Heart left ventricle (tissue), 16 donors: ENCODE data around the gene OR10X1. TPM values are rescaled to one million over a fixed set of nuclear protein-coding genes. Genes with fewer than 3 reads are reported as not detected.

Experiments
- ATAC-seq, 4 donors: fragments of 200-7000 bp; cut with Tn5 transposase; one replicate each; pipeline ENCODE4 v1.9.1; 2020 to 2022; ENCODE audit warnings: moderate library complexity in 4 of 4, mild to moderate bottlenecking in 3 of 4, moderate number of reproducible peaks in 1 of 4
- DNase-seq, 5 donors: peaks; one replicate each; pipeline ENCODE4 v3.0.0-alpha.2; 2020
- H3K27ac ChIP-seq, 12 donors: fragments of 200-600 bp; sonication (generic) in 4 of 12; one replicate each; pipeline versions ENCODE4 v1.5.0 to v1.8.0; 2016 to 2022; ENCODE audit warnings: mild to moderate bottlenecking in 2 of 12
- H3K27me3 ChIP-seq, 9 donors: fragments of 200-600 bp; sonication (generic) in 2 of 9; one replicate each; pipeline versions ENCODE4 v1.5.1 to v1.8.0; 2016 to 2022; ENCODE audit warnings: mild to moderate bottlenecking in 3 of 9
- H3K36me3 ChIP-seq, 9 donors: fragments of 200-600 bp; sonication (generic) in 2 of 9; one replicate each; pipeline versions ENCODE4 v1.5.0 to v1.8.0; 2018 to 2022; ENCODE audit warnings: mild to moderate bottlenecking in 2 of 9
- H3K4me1 ChIP-seq, 12 donors: fragments of 200-600 bp; sonication (generic) in 4 of 12; one replicate each; pipeline versions ENCODE4 v1.5.0 to v1.8.0; 2016 to 2022; ENCODE audit warnings: mild to moderate bottlenecking in 3 of 12
- H3K4me3 ChIP-seq, 12 donors: fragments of 200-600 bp; sonication (generic) in 4 of 12; one replicate each; pipeline versions ENCODE4 v1.5.0 to v1.8.0; 2017 to 2022; ENCODE audit warnings: mild to moderate bottlenecking in 9 of 12, moderate library complexity in 4 of 12
- H3K9me3 ChIP-seq, 12 donors: fragments of 200-600 bp; sonication (generic) in 4 of 12; one replicate each; pipeline versions ENCODE4 v1.5.0 to v1.8.0; 2016 to 2022; ENCODE audit warnings: mild to moderate bottlenecking in 1 of 12
- POLR2A ChIP-seq, 2 donors: fragments of 450-650 bp; IDR thresholded peaks; one replicate each; pipeline ENCODE4 v1.6.1; 2017; ENCODE audit warnings: antibody characterized with exemption in 2 of 2, mild to moderate bottlenecking in 2 of 2, moderate library complexity in 2 of 2
- WGBS, 4 donors: extraction: QIAGEN DNeasy Blood & Tissue Kit in 2 of 4; methylation state at CpG; one replicate each; pipeline versions ENCODE4 v1.1.5 to v1.1.7; 2013 to 2018; 5-methylcytosine and 5-hydroxymethylcytosine counted together
- intact Hi-C, 10 donors: fragments of 100-400 bp; cut with DNase I; formaldehyde crosslinking; loops; one replicate each; pipeline versions ENCODE4 v1.11.1 to v1.14.2; 2022
- polyA plus RNA-seq, 2 donors: library from polyadenylated mRNA; stranded (reverse); fragments of 200-250 nt; gene quantifications; one replicate each; pipeline ENCODE4 v1.2.3, GENCODE V29; 2013
- total RNA-seq, 9 donors: library from RNA; depleted of rRNA in 2 of 9; stranded (reverse); fragments of >200 nt in 2 of 9; fragmentation: NEBNext Ultra II Directional in 3 of 9; extraction: Animal tissue kit (Norgen Biotek cat#: 25700) in 3 of 9; gene quantifications; one replicate each; pipeline versions ENCODE4 v1.1.0 to v1.2.4, GENCODE V29; 2016 to 2023
- TF ChIP-seq, protein P1 (sequence below), 12 donors: fragments of 200-600 bp; sonication (generic) in 4 of 12; IDR thresholded peaks; one replicate each; pipeline versions ENCODE4 v1.5.0 to v1.8.0; 2018 to 2022; ENCODE audit warnings: antibody characterized with exemption in 12 of 12, mild to moderate bottlenecking in 5 of 12
- donor health status: ischemic (EF 13 %, LVEDD 7.1; RV severe dilation, severe dysfunction).
- donor health status: healthy with polysubstance abuse.
- donor health status: DM: no; HTN: yes; CAD: no.
- donor health status: DM: no; HTN: no; CAD: no.
- donor health status: ischemic (EF 25% LVEDD 6.9; RV normal size, moderate dysfunction).
- donor health status: ischemic (EF 25% LVEDD 5.7; RV mildly dilated, moderate dysfunction).
- donor health status: healthy.
- donor health status: DM: yes; HTN: yes; CAD: no.
- donor health status: ischemic (EF 35%, LVEDD 5.7; RV mildly dilated, moderate dysfunction).
- donor health status: nonischemic (EF 11% LVEDD 7.7; RV severe dilation, severe dysfunction).
- donor health status: DM: yes; HTN: yes; CAD: no.
- donor health status: PGD.
- donor health status: ischemic (EF 29% LVEDD 5.4; RV normal size, mild dysfunction).
- donor health status: nonischemic (EF 23%, LVEDD 6.1; RV moderate dilation, normal function).

The OR10X1 gene
- total and polyA plus RNA-seq, 11 donors, result not detected

DNA sequence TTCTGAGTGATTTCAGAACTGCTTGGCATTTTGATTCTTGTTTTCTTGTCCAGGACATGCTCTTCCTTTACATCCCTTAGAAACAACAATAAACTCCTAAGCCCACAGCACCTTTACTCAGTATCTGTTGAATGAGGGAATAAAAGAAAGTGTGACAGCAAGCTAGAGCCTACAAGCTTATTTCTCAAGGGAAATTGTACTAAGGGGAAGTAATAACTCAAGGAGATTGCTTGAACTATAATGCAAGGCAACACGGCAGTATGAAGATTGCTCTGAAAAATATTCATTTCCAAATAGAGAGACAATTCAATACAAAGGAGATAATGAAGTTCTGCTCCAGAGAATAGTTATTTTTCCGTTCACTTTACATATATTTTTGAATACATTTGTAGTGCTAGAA is 15.8 kb downstream of the OR10X1 start:
- no peak for ATAC-seq
- TF ChIP-seq, protein P1, sequence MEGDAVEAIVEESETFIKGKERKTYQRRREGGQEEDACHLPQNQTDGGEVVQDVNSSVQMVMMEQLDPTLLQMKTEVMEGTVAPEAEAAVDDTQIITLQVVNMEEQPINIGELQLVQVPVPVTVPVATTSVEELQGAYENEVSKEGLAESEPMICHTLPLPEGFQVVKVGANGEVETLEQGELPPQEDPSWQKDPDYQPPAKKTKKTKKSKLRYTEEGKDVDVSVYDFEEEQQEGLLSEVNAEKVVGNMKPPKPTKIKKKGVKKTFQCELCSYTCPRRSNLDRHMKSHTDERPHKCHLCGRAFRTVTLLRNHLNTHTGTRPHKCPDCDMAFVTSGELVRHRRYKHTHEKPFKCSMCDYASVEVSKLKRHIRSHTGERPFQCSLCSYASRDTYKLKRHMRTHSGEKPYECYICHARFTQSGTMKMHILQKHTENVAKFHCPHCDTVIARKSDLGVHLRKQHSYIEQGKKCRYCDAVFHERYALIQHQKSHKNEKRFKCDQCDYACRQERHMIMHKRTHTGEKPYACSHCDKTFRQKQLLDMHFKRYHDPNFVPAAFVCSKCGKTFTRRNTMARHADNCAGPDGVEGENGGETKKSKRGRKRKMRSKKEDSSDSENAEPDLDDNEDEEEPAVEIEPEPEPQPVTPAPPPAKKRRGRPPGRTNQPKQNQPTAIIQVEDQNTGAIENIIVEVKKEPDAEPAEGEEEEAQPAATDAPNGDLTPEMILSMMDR (IDR thresholded peaks at IDR 0.05), result no peak
- no peak for TF ChIP-seq POLR2A (IDR thresholded peaks at IDR 0.05)
- Histone ChIP-seq H3K27me3 (no peaks in the 10 kb centered on the region), H3K36me3 (no peaks in the 10 kb centered on the region), H3K4me3 (no peak overlapping the region), H3K4me1 (peaks cover 0 to 8% (median 0%) of the 10 kb centered on the region in 12 donors), H3K9me3 (no peaks in the 10 kb centered on the region), H3K27ac (no peak overlapping the region)
- intact Hi-C loops, result no loop called here
- no peak for DNase-seq
- WGBS, 4 donors, result 74 to 84% (median 79%) methylated on average over 2 of the region's 2 CpGs

DNA sequence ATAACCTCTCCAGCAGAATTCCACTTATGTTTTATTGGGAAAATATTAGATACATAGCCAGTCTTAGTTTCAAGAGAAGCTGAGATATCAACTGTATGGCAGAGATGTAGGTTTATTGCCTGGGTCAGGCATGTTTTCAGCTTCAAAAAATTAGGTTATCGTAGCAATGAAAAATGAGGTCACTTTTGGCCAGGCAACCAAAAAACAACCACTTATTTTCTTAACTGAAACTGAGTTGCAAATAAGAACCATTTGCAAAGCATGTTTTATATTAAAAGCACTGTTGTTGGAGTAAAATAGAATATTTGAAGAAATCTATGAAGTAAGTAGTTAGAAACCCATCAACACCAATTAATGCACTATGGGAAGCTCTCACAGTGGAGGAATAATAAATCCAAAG is 20.0 kb downstream of the OR10X1 start:
- ATAC-seq (no peak), DNase-seq (no peak)
- TF ChIP-seq POLR2A (IDR thresholded peaks at IDR 0.05), result no peak
- TF ChIP-seq, protein P1 (IDR thresholded peaks at IDR 0.05), result no peak
- H3K4me3 ChIP-seq, result no peak overlapping the region
- no peak overlapping the region for H3K27ac ChIP-seq
- intact Hi-C loops, result no loop called here
- H3K36me3 ChIP-seq, result no peaks in the 10 kb centered on the region
- WGBS, 4 donors, result 68 to 80% (median 79%) methylated on average over 1 of the region's 1 CpG
- peaks cover 0 to 5% (median 0%) of the 10 kb centered on the region in 12 donors for H3K4me1 ChIP-seq
- no peaks in the 10 kb centered on the region for H3K27me3 ChIP-seq
- no peaks in the 10 kb centered on the region for H3K9me3 ChIP-seq

DNA sequence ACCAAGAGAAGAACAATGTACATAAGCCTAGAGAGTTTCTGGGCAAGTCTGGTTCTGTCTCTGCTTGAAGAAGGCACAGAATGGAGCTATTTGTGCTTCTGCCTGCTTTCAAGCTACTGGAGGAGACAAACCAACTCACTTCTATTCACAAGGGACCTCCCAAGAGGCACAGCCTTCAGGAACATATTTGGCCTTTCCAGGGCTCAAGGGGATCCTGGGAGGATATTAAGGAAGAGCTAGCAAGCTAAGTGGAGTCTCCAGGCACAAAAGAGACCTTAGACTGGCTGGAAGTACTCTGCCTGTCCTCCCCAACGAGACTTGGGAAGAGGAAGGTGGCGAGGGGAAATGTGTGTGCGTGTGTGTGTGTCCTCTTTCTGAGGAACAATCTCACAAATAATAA is 25.3 kb downstream of the OR10X1 start, which contains the start of gene OR6Y1:
Gene OR6Y1 (minus strand): TSS at position 54 of the 400 bp plus-strand sequence. CDS start 6,300 bp downstream, outside the sequence.
- no peaks in the 10 kb centered on the region for H3K4me1 ChIP-seq
- 51 to 75% (median 64%) methylated on average over 3 of the region's 3 CpGs for WGBS, 4 donors
- peak within 1 kb of the TSS in 3 of 12 donors; percentile 5 to 28 (median 12) for H3K4me3 ChIP-seq
- intact Hi-C loops, result no loop called here
- no peaks in the 10 kb centered on the region for H3K9me3 ChIP-seq
- TF ChIP-seq, protein P1 (IDR thresholded peaks at IDR 0.05), result no peak
- peak in 1 of 2 donors; percentile 11 for TF ChIP-seq POLR2A (IDR thresholded peaks at IDR 0.05)
- peak in 2 of 4 donors; percentile 10 to 29 for ATAC-seq
- H3K27ac ChIP-seq, result peak within 1 kb of the TSS in 5 of 12 donors; percentile 21 to 72 (median 56)
- no peaks in the 10 kb centered on the region for H3K27me3 ChIP-seq
- H3K36me3 ChIP-seq, result no peaks in the 10 kb centered on the region
- peak in 3 of 5 donors; percentile 18 to 26 (median 20) for DNase-seq

DNA sequence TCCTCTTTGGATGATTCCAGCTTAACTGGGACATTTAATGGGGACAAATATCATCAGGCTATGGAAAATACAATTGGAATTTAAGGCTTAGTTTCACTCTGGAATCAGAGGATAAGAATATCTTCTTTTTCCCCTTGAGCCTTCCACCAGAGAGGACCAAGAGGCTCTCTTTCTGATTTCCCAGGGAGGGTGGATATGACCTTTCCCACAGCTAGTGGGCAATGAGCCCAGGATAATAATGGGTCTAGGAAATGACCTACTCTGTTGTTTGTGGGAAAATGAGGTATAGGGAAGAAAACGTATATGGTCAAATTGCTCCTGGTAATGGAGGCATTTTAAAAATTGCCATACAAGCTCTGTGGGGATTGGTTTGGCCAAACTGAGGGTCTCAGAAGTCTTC is 27.4 kb downstream of the OR10X1 start:
- intact Hi-C loops, result no loop called here
- 52 to 59% (median 53%) methylated on average over 1 of the region's 1 CpG for WGBS, 4 donors
- Histone ChIP-seq H3K4me1 (no peaks in the 10 kb centered on the region), H3K4me3 (no peak overlapping the region), H3K27ac (peak overlapping the region in 6 of 12 donors; percentile 44 to 72 (median 50)), H3K27me3 (no peaks in the 10 kb centered on the region), H3K9me3 (no peaks in the 10 kb centered on the region), H3K36me3 (no peaks in the 10 kb centered on the region)
- ATAC-seq (peak in 1 of 4 donors; percentile 39), DNase-seq (peak in 2 of 5 donors; percentile 19 to 23)
- TF ChIP-seq, protein P1 (IDR thresholded peaks at IDR 0.05), result no peak
- no peak for TF ChIP-seq POLR2A (IDR thresholded peaks at IDR 0.05)
